GM19025 (cell line): ENCODE measurements around the gene TEKT1.

Experiments
- ATAC-seq: cut with Tn5 transposase; IDR thresholded peaks from one replicate; pipeline ENCODE4 v1.9.1; 2021; ENCODE audit warnings: mild to moderate bottlenecking, low read depth, moderate library complexity; ENCODE audit not compliant: unreplicated experiment

The TEKT1 gene

DNA sequence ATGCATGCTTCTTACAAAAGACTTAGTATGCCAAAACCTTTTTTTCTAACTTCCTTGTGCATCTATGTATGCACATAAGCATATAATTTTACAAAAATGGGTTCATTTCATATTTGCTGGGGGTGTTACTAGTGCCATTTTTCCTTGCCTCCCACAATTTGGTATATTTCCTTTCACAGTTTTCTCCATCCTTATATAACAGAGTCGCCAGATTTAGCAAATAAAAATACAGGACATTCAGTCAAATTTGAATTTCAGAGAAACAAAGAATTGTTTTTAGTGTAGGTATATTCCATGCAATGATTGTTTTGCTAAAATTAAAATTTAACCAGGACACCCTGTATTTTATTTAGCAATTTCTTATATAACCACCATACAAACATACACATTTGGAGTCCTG, 59.5 kb downstream of the TEKT1 start:
- no peak for ATAC-seq

DNA sequence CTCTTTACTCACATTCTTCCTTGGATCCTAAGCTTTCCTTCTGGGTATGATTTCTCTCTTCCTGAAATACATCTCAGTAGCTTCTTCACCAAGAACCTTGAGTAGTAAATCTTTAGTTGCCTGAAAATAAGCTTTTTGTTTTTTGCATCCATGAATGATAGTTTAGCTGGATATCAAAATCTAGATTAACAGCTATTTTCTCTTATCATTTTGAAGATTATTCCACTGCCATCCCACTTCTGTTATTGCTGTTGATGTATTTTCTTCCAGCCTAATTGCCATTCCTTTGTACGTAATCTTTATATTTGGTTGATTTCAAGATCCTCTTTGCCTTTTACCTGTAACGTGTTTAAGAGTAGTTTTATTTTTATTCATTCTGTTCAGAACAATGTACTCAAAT, 63.1 kb downstream of the TEKT1 start:
- ATAC-seq, result no peak

DNA sequence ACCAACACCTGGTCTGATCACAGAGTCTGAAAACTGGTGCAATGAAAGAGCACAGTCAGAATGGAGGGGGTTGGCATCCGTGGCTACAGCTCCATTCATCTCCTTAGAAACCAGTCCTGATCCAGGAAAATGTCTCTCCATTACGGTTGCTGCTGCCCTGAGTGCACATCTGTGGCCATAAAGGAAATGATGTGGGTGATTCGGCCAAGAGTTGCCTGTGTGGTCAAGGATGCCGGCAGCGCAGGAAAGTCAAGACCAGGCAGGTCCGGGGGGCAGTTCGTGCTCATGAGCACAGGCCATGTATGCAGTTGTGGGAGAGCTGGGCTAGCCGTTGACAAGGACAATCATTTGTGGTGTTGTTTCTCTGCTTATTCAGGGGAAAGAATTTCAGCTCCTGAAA, 69.8 kb downstream of the TEKT1 start:
- no peak for ATAC-seq

DNA sequence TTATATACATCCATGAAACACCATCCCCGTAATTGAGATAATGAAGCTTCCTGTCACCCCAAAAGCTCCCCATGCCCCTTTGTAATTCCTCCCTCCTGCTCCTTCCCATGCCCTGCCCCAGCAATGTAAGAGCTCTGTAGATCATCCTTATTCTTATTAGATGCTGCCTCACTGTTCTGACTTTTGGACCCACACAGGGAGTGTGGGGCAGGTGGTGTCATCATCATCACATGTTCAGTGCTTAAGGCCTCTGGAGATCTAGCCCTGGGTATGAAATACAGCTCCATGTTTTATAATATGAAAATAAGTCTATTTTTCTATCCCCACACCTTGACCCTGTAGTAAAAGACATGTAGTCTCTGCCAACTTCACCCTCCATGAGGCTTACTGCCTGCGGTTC, 73.8 kb downstream of the TEKT1 start:
- ATAC-seq, result no peak

DNA sequence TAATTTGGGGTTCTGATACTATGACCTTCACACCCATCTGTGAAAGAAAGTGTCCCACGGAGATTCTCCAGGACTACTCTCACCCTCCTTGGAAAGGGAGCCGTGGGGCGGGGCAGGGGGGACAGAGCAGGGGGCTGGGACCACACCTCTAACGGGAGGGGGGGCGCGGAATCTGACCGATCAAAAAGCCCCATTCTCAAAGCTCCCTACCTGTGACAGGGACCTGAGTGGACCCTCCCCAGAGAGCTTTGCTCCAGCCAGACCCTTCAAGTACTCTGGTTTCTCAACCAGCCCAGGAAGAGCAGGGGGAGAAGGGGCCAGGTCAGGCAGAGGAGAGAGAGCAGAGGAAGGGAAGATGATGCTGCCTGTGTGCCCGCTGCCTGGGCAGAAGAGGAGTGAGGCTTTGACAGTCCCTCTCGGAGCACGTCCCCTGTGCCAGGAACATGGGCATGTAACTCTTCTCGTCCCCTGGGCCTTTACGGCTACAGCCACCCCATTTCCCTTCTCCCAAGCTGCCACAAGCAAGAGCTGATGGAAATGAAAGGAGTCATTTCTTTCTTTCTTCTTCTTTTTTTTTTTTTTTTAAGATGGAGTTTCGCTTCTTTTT, 75.0 kb downstream of the TEKT1 start:
- no peak for ATAC-seq

DNA sequence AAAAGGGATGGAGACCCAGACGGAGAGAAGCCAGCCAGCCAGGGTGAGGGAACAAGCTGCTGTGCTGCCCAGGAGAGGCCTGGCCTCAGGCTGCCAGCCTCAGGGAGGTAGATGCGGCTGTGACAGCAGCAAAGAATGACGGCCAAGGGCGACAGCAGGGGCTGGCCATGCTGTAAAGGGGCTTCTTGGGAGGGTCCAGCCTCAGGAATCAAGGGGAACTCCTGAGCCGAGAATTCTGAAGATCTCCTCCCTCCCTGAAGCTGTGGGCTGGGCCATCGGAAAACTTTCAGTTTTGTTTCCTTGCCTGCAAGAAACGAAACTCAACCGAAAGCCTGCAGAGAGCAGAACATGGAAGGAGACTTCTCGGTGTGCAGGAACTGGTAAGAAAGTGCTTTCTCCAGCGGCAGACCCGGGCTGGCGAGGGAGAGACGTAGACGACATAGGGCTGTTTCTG, 75.8 kb downstream of the TEKT1 start, which contains the start of gene XAF1:
XAF1 (plus strand) TSS at position 316 of the 454 bp plus-strand sequence; CDS start at position 349, 33 bp downstream.
- no peak for ATAC-seq

DNA sequence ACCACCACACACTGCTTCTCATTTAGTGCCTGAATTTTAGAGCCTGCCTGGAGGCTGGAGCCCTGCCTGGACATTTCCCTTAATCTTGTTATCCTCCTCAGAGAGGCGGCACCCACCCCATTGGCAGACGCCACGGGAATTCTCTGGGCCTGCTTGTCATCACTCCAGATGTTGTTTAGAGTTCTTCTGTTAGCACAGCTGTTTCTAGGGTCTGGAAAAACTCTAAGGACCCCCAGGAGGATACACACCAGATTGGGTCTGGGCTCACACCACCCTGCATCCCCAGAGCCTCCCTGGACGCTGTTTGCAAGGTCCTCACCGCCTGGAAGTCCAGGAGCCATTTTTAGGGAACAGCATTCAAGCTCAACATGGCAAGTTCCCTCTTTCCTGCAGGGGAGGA, 76.2 kb downstream of the TEKT1 start:
- ATAC-seq, result no peak

DNA sequence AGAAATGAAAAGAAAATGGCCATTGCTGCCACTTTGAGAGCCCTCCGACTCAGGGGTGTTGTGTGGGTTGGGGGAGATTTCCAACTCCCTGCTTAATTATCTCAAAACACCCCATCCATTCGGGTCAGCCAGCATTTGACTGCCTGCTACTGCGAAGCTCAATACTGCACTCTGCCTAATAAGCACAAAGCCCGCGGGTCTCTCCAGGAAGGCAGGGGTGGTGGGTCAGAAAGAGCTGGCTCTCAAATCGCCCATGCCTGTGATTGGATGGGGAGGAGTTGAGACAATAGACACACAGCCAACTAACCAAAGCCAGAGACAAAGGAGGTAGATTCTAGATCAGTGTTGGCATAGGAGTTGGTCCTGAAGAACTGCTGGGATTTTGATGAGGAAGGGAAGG, 78.0 kb downstream of the TEKT1 start:
- ATAC-seq, result no peak

DNA sequence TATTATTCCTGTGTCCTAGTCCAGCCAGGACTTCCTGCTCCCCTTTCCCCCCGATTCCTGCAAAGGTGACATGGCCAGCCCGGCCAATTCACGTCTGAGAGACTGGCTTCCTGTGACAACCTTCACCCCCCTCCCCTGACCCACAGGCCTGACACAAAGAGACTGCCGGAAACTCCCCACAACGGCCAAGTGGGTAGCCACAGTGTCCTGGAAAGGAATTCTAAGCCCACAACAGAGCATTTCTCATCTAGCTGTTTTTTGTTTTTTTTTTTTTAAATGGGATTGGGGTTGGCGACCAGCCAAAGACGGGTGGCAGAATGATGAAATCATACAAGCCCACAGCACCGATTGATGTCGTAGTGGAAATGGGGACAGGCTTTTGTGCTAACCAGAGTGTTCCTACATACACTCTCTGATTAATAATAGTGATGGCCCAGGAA, 78.5 kb downstream of the TEKT1 start:
- ATAC-seq, result no peak

DNA sequence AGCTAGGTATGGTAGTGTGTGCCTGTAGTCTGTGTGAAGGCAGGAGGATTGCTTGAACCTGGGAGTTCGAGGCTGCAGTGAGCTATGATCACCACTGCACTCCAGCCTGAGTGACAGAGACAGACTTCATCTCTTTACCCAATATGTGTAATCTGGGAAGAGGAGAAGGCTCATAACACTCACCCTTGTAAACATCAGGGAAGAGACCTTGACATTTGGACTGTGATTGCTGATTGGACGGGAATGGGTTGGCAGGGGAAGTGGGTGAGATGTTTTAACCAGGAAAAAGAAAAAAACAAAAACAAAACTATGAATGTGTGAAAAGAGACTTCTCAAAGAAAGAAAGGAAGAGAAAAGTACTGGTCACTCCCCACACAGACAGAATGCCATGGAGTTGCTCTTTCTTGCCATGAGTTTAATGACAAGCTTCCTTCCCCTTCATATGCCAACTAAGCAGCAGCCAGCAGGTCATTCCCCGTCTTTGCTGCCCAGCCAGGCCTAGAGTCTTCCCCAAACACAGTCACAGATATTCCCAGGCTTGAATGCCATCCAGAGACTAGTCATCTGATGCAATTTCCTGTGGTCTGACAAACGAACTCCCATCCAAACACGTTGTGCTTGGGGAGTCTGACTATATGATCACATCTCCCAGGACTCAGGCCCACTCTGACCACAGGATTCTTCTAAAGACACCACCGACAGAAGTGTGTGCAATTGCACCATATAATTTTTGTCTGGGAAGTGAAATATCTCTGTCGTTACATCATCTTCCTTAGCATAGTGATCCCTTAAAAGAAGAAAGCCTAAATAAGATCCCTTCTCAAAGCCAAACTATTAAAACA, 79.2 kb downstream of the TEKT1 start:
- ATAC-seq, result no peak

DNA sequence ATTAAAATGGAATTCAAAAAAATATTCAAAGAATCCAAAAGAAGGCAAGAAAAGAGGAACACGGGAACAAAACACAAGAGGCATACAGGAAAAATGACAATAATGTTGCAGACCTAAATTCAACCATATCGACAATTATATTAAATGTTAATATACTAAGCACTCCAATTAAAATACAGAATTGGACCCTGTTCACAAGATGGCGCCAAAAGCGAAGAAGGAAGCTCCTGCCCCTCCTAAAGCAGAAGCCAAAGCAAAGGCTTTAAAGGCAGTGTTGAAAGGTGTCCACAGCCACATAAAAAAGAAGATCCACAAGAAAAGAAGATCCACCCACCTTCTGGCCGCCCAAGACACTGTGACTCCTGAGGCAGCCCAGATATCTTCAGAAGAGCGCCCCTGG, 82.0 kb downstream of the TEKT1 start:
- no peak for ATAC-seq

DNA sequence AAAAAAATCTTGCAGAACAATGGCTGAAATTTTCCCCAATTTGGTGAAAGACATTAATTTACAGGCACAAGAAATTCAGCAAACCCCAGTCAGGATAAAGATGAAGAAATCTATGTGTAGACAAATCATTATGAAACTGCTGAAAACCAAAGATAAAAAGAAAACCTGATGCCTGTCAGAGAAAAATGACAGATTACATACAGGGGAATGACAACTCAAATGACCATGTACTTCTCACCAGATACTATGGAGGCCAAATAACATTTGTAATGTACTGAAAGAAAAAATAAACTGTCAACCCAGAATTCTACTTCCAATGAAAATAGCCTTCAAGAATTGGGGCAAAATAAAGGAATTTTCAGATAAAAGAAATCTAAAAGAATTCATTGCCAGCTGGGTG, 82.9 kb downstream of the TEKT1 start:
- no peak for ATAC-seq
